DND-41 (cell line): Measurements from ENCODE around the gene BICC1.

Source experiments
- EZH2 ChIP-seq: IDR thresholded peaks from 3 replicates; pipeline ENCODE4 v1.6.1; 2012; ENCODE audit warnings: borderline replicate concordance, low read depth, mild to moderate bottlenecking, moderate library complexity, low read length, inconsistent platforms; ENCODE audit not compliant: severe bottlenecking
- TF ChIP-seq, protein P1 (sequence below): IDR thresholded peaks from 2 replicates; pipeline ENCODE4 v1.5.1; 2012; ENCODE audit warnings: borderline replicate concordance, low read length, moderate library complexity, mild to moderate bottlenecking; ENCODE audit not compliant: poor library complexity, severe bottlenecking; ENCODE audit errors: extremely low read depth

DNA sequence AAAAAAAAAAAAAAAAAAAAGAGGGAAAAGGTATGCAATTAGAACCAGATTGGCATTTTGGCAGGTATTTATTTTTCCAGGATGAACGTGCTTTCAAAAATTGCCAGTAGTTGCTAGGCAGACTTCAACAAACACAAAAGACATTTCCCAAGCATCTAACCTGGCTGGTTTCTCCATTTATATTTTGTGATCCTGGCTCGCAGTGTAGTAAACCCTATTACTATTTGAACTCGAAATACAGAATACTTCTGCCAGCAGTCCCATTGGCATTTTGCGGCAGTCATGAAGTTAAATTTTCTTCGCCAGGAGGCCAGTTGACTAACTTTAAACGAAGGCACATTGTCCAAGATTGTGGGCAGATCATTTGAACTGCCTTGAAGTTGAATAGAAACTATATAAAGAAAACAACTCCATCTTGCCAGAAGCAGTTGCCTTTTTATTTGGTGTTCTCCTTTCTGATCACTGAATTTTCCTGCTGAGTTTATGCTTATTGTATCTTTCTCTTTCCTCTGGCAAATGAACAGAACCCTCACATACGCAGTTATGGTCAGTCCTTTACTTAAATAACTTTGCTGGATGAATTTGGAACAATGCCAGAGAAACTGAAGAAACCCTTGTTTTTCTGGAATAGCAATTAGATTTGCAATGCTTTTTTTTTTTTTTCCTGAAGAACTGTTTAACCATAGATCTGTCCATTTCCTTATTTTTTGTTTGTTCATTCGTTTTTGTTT lies 132.9 kb downstream of the BICC1 start:
- TF ChIP-seq, protein P1, sequence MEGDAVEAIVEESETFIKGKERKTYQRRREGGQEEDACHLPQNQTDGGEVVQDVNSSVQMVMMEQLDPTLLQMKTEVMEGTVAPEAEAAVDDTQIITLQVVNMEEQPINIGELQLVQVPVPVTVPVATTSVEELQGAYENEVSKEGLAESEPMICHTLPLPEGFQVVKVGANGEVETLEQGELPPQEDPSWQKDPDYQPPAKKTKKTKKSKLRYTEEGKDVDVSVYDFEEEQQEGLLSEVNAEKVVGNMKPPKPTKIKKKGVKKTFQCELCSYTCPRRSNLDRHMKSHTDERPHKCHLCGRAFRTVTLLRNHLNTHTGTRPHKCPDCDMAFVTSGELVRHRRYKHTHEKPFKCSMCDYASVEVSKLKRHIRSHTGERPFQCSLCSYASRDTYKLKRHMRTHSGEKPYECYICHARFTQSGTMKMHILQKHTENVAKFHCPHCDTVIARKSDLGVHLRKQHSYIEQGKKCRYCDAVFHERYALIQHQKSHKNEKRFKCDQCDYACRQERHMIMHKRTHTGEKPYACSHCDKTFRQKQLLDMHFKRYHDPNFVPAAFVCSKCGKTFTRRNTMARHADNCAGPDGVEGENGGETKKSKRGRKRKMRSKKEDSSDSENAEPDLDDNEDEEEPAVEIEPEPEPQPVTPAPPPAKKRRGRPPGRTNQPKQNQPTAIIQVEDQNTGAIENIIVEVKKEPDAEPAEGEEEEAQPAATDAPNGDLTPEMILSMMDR: no peak
- no peak for TF ChIP-seq EZH2
